Measurements from ENCODE around the gene EIF4EBP2.

Gene EIF4EBP2

GRCh38 chr10:70433581-70434280, 29.8 kb downstream of the EIF4EBP2 start:
- DNase-seq = no peak

DNA sequence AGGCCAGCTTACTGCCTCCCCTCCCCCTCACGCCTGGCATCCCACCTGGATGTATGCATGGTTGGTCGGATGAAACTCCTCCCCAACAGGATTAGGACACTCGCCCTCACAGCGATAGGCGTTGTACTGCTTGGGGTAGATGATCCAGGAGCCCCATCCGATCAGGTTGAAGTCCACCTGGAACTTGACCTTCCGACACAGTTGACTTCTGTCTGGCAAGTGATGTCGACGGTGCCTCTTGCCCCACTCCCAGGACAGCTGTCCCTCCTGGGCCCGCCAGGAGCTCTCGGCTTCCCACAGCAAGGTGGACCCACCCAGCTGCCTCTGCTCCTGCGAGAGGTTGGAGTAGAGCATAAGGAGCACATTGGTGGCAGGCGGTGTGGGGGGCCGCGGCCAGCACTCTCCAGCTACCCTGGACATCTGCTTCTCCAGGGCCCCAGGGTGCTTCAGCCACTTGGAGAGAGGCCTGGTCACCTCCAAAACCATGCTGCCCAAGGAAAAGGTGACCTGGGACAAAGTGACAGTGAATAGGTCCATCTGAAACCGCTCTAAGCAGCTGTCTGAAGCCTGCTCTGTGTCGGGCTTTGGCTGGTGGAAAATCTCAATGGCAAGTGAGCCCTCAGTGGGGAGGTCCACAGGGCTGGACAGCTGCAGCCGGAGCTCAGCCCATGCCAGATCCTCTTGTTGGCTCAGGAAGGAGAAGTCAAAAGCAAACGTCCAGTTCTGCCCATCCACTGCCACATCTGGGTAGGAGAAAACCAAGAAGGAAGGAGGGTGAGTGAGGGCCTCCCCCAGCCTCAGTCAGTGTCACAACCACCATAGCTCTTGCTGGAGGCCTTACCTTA, 31.5 kb downstream of the EIF4EBP2 start:
- DNase-seq = no peak

DNA sequence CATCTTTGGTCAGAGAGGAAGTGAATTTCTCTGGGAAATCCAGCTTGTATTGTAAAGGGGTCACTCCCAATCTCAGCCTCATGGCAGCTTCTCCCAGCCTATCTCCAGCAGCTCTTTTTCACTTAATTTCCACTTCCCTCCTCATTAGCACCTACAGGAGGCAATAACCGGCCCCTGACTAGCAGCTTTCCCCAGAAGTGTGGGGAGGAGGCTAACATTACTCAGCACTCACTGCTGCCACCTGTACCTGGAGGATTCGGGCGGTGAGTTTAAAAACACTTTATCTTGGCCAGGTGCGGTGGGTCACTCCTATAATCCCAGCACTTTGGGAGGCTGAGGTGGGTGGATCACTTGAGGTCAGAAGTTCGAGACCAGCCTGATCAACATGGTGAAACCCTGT, 33.8 kb downstream of the EIF4EBP2 start:
- no peak for DNase-seq

GRCh38 chr10:70440296-70441160, 36.6 kb downstream of the EIF4EBP2 start:
- DNase-seq = peak in 1 of 3 donors; percentile 12

DNA sequence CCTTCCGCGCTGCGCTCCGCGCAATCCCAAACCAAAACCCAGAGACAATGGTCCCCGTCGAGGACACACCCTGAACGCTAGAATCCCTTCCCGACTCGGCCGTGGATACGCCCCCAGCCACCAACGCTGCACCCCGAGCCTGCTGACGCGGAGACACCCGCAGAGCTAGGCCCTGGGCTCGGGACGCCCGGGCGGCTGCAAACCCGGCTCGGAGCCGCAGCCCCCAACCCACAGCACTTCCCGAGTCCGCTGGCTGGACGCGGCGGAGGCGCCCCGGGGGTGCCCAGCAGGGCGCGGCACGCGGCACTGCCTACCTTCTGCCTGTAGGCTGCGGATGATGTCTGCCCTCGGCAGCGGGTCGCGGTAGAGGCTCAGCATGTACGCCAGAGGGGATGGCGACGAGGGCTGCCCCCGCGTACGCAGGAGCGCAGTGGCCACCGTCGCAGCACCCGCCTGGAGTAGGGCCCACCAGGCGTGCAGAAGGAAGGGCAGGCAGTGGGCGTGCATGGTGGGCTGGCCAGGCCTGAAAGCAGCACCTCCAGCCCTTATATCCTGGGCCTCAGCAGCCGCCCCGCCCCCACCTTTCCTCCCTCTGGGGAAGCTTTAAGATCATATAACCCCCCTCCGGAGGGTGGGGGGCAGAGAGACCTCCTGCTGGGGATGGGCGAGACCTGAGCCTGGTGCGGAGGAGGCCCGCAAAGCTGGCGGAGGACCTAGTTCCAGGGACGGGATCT, 37.4 kb downstream of the EIF4EBP2 start, which contains the start of gene NODAL:
Gene NODAL (minus strand): TSS at position 521 of the 734 bp plus-strand sequence. CDS start 14 bp downstream, at position 507.
- peak in 1 of 3 donors; percentile 28 for DNase-seq

DNA sequence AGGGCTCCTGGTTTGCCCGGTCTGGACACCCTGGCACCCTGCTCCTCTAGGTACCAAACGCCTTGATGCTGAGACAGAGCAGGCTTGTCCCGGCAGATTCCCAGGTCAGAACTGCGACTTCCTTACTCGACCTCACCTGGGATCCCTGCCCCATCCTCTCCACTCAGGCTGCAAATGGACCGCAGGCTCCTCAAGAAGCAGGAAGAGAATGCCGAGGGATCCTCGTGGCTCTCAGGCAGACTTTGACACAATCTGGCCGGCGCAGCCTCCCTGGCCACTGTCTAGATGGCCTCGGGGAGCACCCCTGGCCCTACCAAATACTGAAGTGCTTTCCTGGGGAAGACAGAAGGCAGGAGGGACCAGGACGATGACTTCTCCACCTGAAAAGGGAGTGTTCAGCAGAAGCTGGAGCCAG, 38.0 kb downstream of the EIF4EBP2 start:
- DNase-seq = no peak

DNA sequence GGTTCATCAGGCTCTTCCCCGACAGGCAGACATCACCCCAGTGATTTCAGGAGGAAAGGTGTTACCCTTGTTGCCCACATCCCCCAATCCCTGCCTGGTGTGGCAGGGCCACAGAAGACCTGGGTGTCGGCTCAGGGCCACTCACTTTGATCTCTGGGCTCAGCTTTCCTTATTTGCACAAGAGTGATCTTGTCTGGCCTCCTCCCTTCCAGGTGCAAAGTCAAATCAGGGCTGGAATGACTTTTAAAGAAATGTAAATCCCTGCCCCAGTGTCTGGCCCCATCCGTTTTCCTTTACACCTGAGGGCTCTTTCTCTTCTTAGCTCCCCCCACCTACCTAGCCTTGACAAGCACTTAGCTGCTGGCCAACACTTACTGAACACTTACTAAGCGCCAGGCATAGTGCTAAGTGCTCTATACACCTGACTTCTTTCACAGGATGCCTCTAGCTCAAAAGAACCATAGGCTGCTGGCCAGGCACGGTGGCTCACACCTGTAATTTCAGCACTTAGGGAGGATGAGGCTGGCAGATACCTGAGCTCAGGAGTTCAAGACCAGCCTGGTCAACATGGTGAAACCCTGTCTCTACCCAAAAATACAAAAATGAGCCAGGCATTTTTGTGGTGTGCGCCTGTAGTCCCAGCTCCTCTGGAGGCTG, 38.5 kb downstream of the EIF4EBP2 start:
- DNase-seq = no peak

GRCh38 chr10:70444744-70445143, 40.8 kb downstream of the EIF4EBP2 start:
- no peak for DNase-seq

DNA sequence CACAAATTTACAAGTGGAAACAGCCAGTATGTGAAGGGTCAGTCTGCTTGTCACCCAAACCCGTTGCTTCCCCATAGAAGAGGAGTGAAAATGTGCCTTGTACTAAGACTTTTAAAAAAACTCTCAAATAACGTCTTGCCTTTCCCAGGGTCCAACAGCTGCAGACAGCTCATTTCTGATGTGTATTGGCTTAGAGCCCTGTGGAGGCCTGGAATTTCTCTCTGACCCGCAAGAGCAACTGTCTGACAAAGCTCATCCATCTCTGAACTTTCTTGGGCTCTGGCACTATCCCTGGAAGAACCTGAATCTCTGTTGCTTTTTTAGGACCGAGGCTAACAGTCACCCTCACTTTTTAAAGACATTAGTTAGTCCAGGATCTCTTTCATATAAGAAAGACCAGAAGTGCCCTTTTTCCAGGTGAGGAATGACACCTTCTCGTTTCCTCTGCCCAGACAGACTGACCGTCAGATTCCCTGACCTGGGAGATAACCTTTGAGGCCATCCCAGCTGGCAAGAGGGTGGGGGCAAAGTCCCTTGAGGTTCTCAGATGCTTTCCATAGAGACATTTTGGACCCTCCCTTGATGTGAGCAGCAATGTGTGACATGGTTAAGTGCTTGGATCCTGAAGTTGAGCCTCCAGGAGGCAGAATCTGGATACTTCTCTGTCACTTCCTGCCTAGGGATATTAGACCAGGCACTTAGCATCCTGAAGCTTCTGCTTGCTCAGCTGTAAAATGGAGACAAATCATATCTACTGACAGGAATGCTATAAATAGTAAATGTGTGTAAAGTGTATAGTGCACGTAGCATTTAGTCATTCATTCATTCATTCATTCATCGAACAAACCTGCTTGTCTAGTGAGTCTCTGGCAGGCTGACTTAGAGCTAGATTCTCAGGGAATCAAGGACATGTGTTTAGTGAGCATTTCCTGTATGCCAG, 42.0 kb downstream of the EIF4EBP2 start:
- DNase-seq = no peak

- DNase-seq = no peak
These were observed 44.3 kb downstream of the EIF4EBP2 start for GRCh38 chr10:70448236-70448635.

GRCh38 chr10:70455213-70455630, 51.3 kb downstream of the EIF4EBP2 start:
- DNase-seq = no peak

DNA sequence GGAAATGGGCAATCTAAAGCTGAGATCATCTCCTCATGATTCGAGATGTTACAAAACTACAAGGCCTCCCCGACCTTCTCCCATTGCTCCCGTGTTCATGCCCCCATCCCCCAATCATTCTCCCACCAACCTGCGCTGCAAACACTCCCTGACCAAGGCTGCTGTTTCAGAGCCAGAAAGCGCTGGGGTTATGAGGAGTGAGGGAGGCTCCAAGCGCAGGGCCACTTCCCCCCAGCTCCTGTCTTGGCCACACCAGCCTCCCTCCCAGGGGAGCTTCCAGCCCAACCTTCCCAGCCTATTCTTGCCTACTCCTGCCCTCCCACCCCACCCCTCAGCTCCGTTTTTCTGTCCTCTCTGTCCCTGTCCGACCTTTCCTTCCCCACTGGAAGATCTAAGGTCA, 52.2 kb downstream of the EIF4EBP2 start:
- DNase-seq = no peak

DNA sequence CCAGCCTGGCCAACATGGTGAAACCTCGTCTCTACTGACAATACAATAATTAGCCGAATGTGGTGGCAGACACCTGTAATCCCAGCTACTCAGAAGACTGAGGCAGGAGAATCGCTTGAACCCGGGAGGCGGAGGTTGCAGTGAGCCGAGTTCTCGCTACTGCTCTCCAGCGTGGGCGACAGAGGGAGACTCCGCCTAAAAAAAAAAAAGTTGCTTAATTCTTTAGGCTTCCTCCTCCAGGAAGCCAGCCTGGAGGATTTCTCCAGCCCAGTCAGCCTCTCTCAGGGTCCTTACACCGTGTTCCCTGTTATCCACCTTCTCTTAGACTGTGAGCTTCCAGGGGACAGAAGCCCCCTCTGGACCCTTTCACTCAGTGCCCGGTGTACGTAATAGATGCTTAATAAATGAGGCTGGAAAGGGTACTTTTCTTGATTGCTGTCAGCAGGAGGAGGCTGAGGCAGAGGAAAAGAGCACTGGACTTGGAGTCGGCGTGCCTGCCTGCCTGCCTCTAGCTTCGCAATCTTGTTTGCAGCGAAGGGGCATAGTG, 53.9 kb downstream of the EIF4EBP2 start:
- DNase-seq = peak; percentile 57 to 60 (median 58)

- peak; percentile 86 to 93 (median 93) for DNase-seq
These were observed 54.5 kb downstream of the EIF4EBP2 start for GRCh38 chr10:70458329-70459060.

GRCh38 chr10:70459061-70459773, 55.3 kb downstream of the EIF4EBP2 start:
- DNase-seq = peak; percentile 40 to 52 (median 50)

DNA sequence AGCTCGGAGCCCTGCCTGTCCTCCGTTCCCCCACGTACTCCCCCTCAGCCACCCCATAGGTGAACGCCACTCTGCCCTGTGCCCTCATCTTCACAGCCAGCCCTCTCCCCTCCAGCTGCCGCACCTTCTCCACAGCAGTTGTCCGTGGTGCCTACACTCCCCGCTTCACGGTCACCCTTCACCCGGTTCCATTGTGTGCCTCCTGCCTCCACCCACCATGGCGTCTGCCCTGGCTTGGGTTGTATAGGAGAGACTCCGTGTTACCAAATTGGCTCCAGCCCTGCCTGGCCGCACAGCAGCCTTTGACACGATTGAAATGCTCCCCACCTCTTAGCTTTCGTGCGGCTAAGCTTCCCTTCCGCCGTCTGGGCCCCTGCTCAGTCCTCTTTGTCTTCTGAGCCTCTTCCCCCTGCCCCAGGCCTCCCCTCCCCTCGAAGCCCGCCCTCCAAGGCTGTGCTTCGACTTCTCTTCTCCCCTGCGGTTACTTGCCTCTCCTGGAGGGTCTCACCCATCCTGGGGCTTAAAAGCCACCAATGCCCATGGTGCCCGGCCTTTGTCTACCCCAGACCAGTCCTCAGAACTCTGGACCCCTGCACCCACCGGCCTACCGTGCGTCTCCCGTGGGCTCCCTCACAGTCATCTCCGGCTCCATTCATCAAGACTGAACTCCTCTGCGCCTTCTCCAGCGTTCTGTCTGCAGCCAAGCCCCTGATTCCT, 56.0 kb downstream of the EIF4EBP2 start:
- DNase-seq = no peak

- DNase-seq = peak; percentile 53 to 69 (median 66)
These were observed 57.7 kb downstream of the EIF4EBP2 start for GRCh38 chr10:70461397-70462348.
